HepG2 (cell line): ENCODE results near the gene DPP6. TPM values are rescaled to one million over a fixed set of nuclear protein-coding genes. Genes with fewer than 3 reads are reported as not detected.

ENCODE experiments used
- ATAC-seq: fragments of 200-7000 bp; cut with Tn5 transposase; 3 replicates; pipeline ENCODE4 v1.9.1; 2020; ENCODE audit warnings: mild to moderate bottlenecking, moderate library complexity
- BruUV-seq: library from RNA; stranded (reverse); fragments of 400-500 nt; replicated peaks from 2 replicates; lab custom pipeline; 2021; lab: Mats Ljungman, UMichigan
- CTCF ChIA-PET: fragments of 300-600 bp; formaldehyde crosslinking; extraction: SDS; loops from one replicate; lab custom pipeline; 2021; ENCODE audit warnings: low total read pairs, inconsistent platforms, low intra/inter-chr PET ratio; lab: Yijun Ruan, JAX
- POLR2A ChIA-PET: fragments of 350-600 bp; sonication (Branson Sonifier 250); formaldehyde crosslinking; loops from one replicate; lab custom pipeline; 2020; ENCODE audit warnings: antibody characterized with exemption, inconsistent platforms; lab: Yijun Ruan, JAX
- DNase-seq: peaks from one replicate; pipeline ENCODE4 v3.0.0-alpha.2; 2015; ENCODE audit warnings: low spot score
- FAIRE-seq: peaks from 3 replicates; lab custom pipeline; 2011; peaks lifted over from hg19 to GRCh38; lab: Jason Lieb, UNC
- H2AFZ ChIP-seq: one replicate; pipeline ENCODE4 v1.6.1; 2011; ENCODE audit warnings: low read length, inconsistent platforms
- H3K27ac ChIP-seq: fragments of 300-600 bp; 3 replicates; pipeline ENCODE4 v1.8.0; 2011; ENCODE audit warnings: mixed run types, mild to moderate bottlenecking, mixed read lengths, low read length, inconsistent platforms; ENCODE audit not compliant: insufficient read depth; ENCODE audit errors: extremely low read length
- H3K27me3 ChIP-seq, 2 experiments: fragments of 200-600 bp in 1 of 2; 2 replicates in 1 of 2; 3 replicates in 1 of 2; pipeline versions ENCODE4 v1.6.0 to v1.8.0; 2011; ENCODE audit warnings: low read length in 2 of 2, mild to moderate bottlenecking in 2 of 2, moderate library complexity in 2 of 2, inconsistent platforms in 1 of 2; ENCODE audit not compliant: insufficient read depth in 2 of 2, control insufficient read depth in 1 of 2
- H3K36me3 ChIP-seq, 2 experiments: fragments of 200-600 bp in 1 of 2; replicated peaks in 1 of 2; 2 replicates in 1 of 2; 3 replicates in 1 of 2; pipeline versions ENCODE4 v1.5.1 to v1.8.0; 2011; ENCODE audit warnings: low read length in 2 of 2, inconsistent platforms in 1 of 2; ENCODE audit not compliant: insufficient read depth in 2 of 2, control insufficient read depth in 1 of 2
- H3K4me1 ChIP-seq: 2 replicates; pipeline ENCODE4 v1.5.1; 2012; ENCODE audit warnings: low read length, inconsistent platforms; ENCODE audit not compliant: insufficient read depth
- H3K4me2 ChIP-seq: 2 replicates; pipeline ENCODE4 v1.6.0; 2011; ENCODE audit warnings: low read depth, low read length, inconsistent platforms
- H3K4me3 ChIP-seq, 3 experiments: fragments of 200-600 bp in 1 of 3; sonication (generic), shearing (Covaris generic) in 1 of 3; replicated peaks in 1 of 3; 2 replicates each; pipeline ENCODE4 v1.5.1; 2011 to 2016; ENCODE audit warnings: low read length in 3 of 3, inconsistent platforms in 2 of 3, low read depth in 2 of 3, mild to moderate bottlenecking in 2 of 3, control low read depth in 1 of 3, mixed read lengths in 1 of 3; ENCODE audit not compliant: insufficient read depth in 1 of 3
- H3K79me2 ChIP-seq: one replicate; pipeline ENCODE4 v1.6.1; 2011; ENCODE audit warnings: low read length, inconsistent platforms; ENCODE audit not compliant: insufficient read depth
- H3K9ac ChIP-seq: 2 replicates; pipeline ENCODE4 v1.6.0; 2011; ENCODE audit warnings: mild to moderate bottlenecking, low read depth, low read length, inconsistent platforms; ENCODE audit not compliant: insufficient read depth
- H3K9me3 ChIP-seq: 2 replicates; pipeline ENCODE4 v1.5.1; 2012; ENCODE audit warnings: mild to moderate bottlenecking, low read length
- H4K20me1 ChIP-seq: 2 replicates; pipeline ENCODE4 v1.6.0; 2011; ENCODE audit warnings: inconsistent platforms, mild to moderate bottlenecking, low read length, moderate library complexity; ENCODE audit not compliant: insufficient read depth
- CENPT ChIP-seq: sonication (generic); formaldehyde crosslinking; IDR thresholded peaks from 2 replicates; pipeline ENCODE4 v1.8.0; 2022; ENCODE audit warnings: low read depth, mild to moderate bottlenecking, moderate library complexity, missing genetic modification reagents
- MXD1 ChIP-seq: sonication (generic); formaldehyde crosslinking; IDR thresholded peaks from 2 replicates; pipeline ENCODE4 v1.4.0; 2020; ENCODE audit warnings: mild to moderate bottlenecking, missing genetic modification reagents
- SRF ChIP-seq: IDR thresholded peaks from 2 replicates; pipeline ENCODE4 v1.6.1; 2011; ENCODE audit warnings: mild to moderate bottlenecking, low read depth, low read length, moderate library complexity
- ZNF18 ChIP-seq: sonication (generic); formaldehyde crosslinking; IDR thresholded peaks from 2 replicates; pipeline ENCODE4 v1.8.0; 2022; ENCODE audit warnings: mild to moderate bottlenecking, missing genetic modification reagents; ENCODE audit not compliant: insufficient replicate concordance
- ZNF343 ChIP-seq: sonication (generic); formaldehyde crosslinking; IDR thresholded peaks from 2 replicates; pipeline ENCODE4 v1.4.0; 2020; ENCODE audit warnings: mild to moderate bottlenecking, missing genetic modification reagents
- ZNF547 ChIP-seq: sonication (generic); formaldehyde crosslinking; IDR thresholded peaks from 2 replicates; pipeline ENCODE4 v1.5.1; 2020; ENCODE audit warnings: mild to moderate bottlenecking, missing genetic modification reagents
- ZNF607 ChIP-seq: sonication (generic); formaldehyde crosslinking; IDR thresholded peaks from 2 replicates; pipeline ENCODE4 v1.5.1; 2020; ENCODE audit warnings: missing genetic modification reagents, mild to moderate bottlenecking, borderline replicate concordance
- ZNF720 ChIP-seq: sonication (generic); formaldehyde crosslinking; IDR thresholded peaks from 2 replicates; pipeline ENCODE4 v1.4.0; 2020; ENCODE audit warnings: missing genetic modification reagents
- WGBS: methylation state at CpG from one replicate; pipeline ENCODE4 v1.1.6; 2017; ENCODE audit warnings: low lambda C conversion rate; 5-methylcytosine and 5-hydroxymethylcytosine counted together
- in situ Hi-C: cut with HindIII; loops from 2 replicates; pipeline ENCODE4 v1.10.0; 2017; ENCODE audit warnings: low pct_unique_long_range_greater_than_20kb; ENCODE audit not compliant: extremely low pct_ligation_motif_present
- intact Hi-C: fragments of 100-400 bp; cut with micrococcal nuclease; formaldehyde crosslinking; loops from one replicate; pipeline ENCODE4 v1.10.0; 2022; ENCODE audit not compliant: unreplicated experiment
- polyA plus RNA-seq, 8 experiments: library from polyadenylated mRNA; depleted of rRNA in 3 of 8; stranded (reverse) in 7 of 8; unstranded in 1 of 8; fragments of >200 nt; fragmentation: Illumina TruSeq in 4 of 8; extraction: Trizol in 4 of 8; gene quantifications; 2 replicates each; pipeline versions ENCODE4 v1.2.1 to v1.2.3, GENCODE V29; 2011 to 2016; ENCODE audit warnings: low read depth in 4 of 8, missing spikeins in 1 of 8, mixed read lengths in 1 of 8; ENCODE audit not compliant: insufficient read depth in 1 of 8
- total RNA-seq, 5 experiments: library from RNA; depleted of rRNA; stranded (reverse); fragments of >200 nt; fragmentation: Illumina TruSeq; extraction: Trizol; gene quantifications; 2 replicates each; pipeline ENCODE4 v1.2.3, GENCODE V29; 2016; ENCODE audit warnings: low read depth in 1 of 5
- TF ChIP-seq, protein P1 (sequence below): sonication (generic); formaldehyde crosslinking; IDR thresholded peaks from 2 replicates; pipeline ENCODE4 v1.4.0; 2020; ENCODE audit warnings: missing genetic modification reagents, borderline replicate concordance

Gene DPP6
- total and polyA plus RNA-seq, 2 of the 13 experiments (the other 11 are each of a cell fraction or from before 2014, with no cell fraction given) = not detected

- H3K36me3 ChIP-seq = no peaks in the 10 kb centered on the region
- no TSS peak for BruUV-seq
- CTCF ChIA-PET = no interaction called here
- POLR2A ChIA-PET = no interaction called here
- H3K4me3 ChIP-seq = no peak overlapping the region
- FAIRE-seq = no peak
- H2AFZ ChIP-seq = no peak overlapping the region
- intact Hi-C loops = no loop called here
- no peak for DNase-seq
- peaks cover 0 to 18% of the 10 kb centered on the region in 2 experiments; a peak in 1 of 5 replicates for H3K27me3 ChIP-seq
- H3K79me2 ChIP-seq = no peaks in the 10 kb centered on the region
- 23% methylated on average over 4 of the region's 5 CpGs for WGBS
- H3K27ac ChIP-seq = no peak overlapping the region
- no peak for ATAC-seq
- no peaks in the 10 kb centered on the region for H3K9me3 ChIP-seq
- TF ChIP-seq ZNF607 (CRISPR knock-in tag) = no peak
- no peak for TF ChIP-seq SRF
- TF ChIP-seq, protein P1, sequence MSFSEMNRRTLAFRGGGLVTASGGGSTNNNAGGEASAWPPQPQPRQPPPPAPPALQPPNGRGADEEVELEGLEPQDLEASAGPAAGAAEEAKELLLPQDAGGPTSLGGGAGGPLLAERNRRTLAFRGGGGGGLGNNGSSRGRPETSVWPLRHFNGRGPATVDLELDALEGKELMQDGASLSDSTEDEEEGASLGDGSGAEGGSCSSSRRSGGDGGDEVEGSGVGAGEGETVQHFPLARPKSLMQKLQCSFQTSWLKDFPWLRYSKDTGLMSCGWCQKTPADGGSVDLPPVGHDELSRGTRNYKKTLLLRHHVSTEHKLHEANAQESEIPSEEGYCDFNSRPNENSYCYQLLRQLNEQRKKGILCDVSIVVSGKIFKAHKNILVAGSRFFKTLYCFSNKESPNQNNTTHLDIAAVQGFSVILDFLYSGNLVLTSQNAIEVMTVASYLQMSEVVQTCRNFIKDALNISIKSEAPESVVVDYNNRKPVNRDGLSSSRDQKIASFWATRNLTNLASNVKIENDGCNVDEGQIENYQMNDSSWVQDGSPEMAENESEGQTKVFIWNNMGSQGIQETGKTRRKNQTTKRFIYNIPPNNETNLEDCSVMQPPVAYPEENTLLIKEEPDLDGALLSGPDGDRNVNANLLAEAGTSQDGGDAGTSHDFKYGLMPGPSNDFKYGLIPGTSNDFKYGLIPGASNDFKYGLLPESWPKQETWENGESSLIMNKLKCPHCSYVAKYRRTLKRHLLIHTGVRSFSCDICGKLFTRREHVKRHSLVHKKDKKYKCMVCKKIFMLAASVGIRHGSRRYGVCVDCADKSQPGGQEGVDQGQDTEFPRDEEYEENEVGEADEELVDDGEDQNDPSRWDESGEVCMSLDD (CRISPR knock-in tag) = no peak
- no peak for TF ChIP-seq ZNF547
- no peak for TF ChIP-seq ZNF343 (CRISPR knock-in tag)
- TF ChIP-seq ZNF720 (CRISPR knock-in tag) = no peak
- TF ChIP-seq MXD1 (CRISPR knock-in tag) = no peak
- no peak for TF ChIP-seq ZNF18 (CRISPR knock-in tag)
- no peak for TF ChIP-seq CENPT (CRISPR knock-in tag)
- in situ Hi-C loops = no loop called here
- no peaks in the 10 kb centered on the region for H4K20me1 ChIP-seq
- no peaks in the 10 kb centered on the region for H3K4me1 ChIP-seq
- no peak overlapping the region for H3K4me2 ChIP-seq
- no peak overlapping the region for H3K9ac ChIP-seq
Measured at GRCh38 chr7:154345093-154345492, 292.9 kb downstream of the DPP6 start.
